Measurements from ENCODE around the gene BSX.
A peak's percentile ranks its signal among the peaks of the same experiment; 100 is the strongest.

The BSX gene

DNA sequence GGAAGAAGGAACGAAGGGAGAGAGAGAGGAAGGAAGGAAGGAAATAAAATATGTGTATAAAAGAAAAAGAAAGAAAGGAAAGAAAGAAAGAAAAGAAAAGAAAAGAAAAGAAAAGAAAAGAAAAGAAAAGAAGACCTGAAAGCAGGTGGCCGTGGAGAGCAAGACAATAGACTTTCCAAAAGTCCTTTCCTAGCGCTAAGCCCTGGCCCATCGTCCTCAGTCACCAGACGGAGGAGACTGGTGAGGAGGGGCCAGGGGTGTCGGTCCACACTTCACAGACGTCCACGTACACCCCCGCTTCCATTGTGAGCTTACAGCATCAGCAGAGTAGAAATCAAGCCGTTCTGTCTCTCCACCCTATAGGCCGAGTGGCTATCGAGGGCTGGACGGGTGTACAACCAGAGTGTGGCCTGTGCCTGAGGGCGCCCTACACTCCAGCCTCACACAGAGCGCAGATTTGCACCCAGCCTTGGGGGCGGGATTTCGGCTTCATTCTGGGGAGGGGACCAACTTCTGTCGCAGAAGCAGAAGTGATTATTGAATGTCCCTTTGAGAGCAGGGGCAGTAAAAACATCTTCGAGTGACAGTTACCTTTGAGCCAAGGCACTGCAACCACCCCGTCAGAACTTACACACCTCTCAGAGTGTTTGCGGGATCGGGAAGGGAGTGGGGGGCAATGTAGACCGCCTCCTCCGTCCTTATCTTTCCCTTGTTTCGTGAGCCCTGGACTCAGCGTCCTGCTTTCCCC, 2.0 kb upstream of the BSX start:
- Histone ChIP-seq H3K9ac (ENCODE audit: low read length) (no peak overlapping the region), H3K4me1 (ENCODE audit: control insufficient read depth, low read depth, low read length) (peaks cover 15% of the 10 kb centered on the region), H3K27ac (ENCODE audit: low read length) (no peak overlapping the region), H3K27me3 (ENCODE audit: control insufficient read depth, insufficient read depth, low read length) (peaks cover 96% of the 10 kb centered on the region), H3K9me3 (ENCODE audit: control insufficient read depth, low read depth, low read length) (no peaks in the 10 kb centered on the region), H3K4me3 (ENCODE audit: low read length) (peak overlapping the region; percentile 72), H3K36me3 (ENCODE audit: control insufficient read depth, low read depth, low read length) (no peaks in the 10 kb centered on the region)

DNA sequence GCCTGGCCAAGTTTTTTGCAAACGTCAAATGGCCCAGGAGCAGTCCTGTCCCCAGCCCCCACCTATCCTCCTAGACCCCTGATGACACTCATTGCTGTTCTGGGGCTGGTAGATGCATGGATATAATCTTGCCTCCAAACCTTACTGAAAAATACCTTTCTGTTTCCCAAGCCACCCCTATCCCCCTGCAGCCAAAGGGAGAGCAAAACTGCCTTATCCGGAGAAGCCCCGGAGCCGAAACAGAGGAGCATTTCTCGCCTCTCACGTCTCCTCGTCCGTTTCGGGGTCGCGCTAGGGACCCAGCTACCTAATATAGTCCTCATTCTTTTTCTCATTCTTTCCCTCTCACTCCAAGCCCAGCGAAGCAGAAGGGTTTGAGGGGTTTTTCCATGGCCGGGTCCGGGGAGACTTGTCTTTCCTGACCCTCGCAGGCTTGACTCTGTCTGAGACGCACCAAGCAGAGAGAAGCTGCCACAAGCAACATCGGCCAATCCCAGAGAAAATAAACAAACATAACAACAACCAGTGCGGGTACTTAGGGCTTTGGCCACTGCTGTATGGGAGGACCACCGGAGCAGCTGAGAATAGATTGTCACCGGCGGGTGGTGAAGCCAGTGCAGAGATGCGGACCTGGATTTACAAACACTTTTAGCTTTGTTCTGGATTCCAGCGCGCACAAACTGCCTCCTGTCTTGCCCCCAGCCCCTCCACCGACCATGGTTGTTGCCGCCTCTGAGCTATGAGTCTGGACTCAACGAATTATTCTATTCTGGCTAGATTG, 1.6 kb downstream of the BSX start:
- Histone ChIP-seq H3K27me3 (ENCODE audit: control insufficient read depth, insufficient read depth, low read length) (peaks cover 100% of the 10 kb centered on the region), H3K9me3 (ENCODE audit: control insufficient read depth, low read depth, low read length) (peaks cover 5% of the 10 kb centered on the region)

DNA sequence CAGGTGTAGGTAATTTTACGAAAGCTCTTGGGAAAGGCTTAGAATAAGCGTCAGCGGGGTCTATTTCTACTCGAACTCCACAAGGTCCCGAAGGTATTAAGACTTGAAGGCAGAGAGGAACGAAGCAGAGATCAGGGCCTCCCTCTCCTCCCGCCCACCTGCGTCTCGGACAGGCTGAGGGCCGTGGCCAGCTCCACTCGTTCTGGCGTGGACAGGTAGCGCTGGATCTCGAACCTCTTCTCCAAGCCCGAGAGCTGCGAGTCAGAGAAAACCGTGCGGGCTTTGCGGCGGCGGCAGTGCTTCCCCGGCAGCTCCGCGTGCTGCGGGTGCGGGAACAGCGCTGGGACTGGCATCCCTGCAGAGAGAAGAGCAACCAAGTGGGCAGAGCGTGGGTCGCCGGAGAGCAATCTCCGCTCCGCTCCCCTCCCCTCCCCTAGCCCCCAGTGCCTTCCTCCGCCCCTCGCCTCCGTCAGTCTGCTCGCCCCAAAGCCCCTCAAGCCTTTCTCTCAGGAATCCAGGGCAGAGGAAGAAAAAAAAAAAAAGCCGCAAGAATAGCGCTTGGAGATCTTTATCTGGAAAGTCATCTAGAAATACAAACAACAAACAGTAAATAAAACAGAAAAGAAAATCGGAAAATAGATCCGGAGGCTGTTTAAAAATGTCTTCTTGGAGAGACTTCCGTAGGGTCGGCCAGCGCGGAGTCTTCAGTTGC, 2.4 kb downstream of the BSX start:
- H3K4me1 ChIP-seq (ENCODE audit: control insufficient read depth, low read depth, low read length): peaks cover 15% of the 10 kb centered on the region
- H3K27ac ChIP-seq (ENCODE audit: low read length): no peak overlapping the region
- H3K27me3 ChIP-seq (ENCODE audit: control insufficient read depth, insufficient read depth, low read length): peaks cover 100% of the 10 kb centered on the region
- H3K36me3 ChIP-seq (ENCODE audit: control insufficient read depth, low read depth, low read length): no peaks in the 10 kb centered on the region
- peak overlapping the region; percentile 18 for H3K4me3 ChIP-seq (ENCODE audit: low read length)
- H3K9me3 ChIP-seq (ENCODE audit: control insufficient read depth, low read depth, low read length): peaks cover 5% of the 10 kb centered on the region
- no peak overlapping the region for H3K9ac ChIP-seq (ENCODE audit: low read length)

More for the DNA sequence above, 1.6 kb downstream of the BSX start:
- Histone ChIP-seq H3K4me3 (ENCODE audit: low read length) (peak overlapping the region; percentile 18), H3K9ac (ENCODE audit: low read length) (no peak overlapping the region), H3K36me3 (ENCODE audit: control insufficient read depth, low read depth, low read length) (no peaks in the 10 kb centered on the region), H3K4me1 (ENCODE audit: control insufficient read depth, low read depth, low read length) (peaks cover 15% of the 10 kb centered on the region), H3K27ac (ENCODE audit: low read length) (no peak overlapping the region)

DNA sequence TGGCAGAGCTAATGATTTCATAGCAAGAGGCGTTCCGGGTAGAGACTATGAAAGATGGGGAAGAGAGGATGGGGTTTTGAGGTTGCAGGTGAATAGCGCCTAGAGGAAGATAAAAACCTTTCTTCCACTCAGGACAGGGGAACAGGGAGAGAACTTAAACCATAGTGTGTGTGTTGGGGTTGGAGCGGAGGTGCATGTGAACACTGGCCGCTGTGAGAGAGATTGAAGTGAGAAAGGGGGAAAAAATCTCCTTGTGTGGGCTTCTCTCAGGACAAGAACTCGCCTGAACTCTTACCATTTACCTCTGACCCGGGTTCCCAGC, 3.4 kb downstream of the BSX start:
- Histone ChIP-seq H3K4me3 (ENCODE audit: low read length) (no peak overlapping the region), H3K27me3 (ENCODE audit: control insufficient read depth, insufficient read depth, low read length) (peaks cover 100% of the 10 kb centered on the region), H3K9ac (ENCODE audit: low read length) (no peak overlapping the region), H3K36me3 (ENCODE audit: control insufficient read depth, low read depth, low read length) (no peaks in the 10 kb centered on the region), H3K4me1 (ENCODE audit: control insufficient read depth, low read depth, low read length) (peaks cover 15% of the 10 kb centered on the region), H3K27ac (ENCODE audit: low read length) (no peak overlapping the region), H3K9me3 (ENCODE audit: control insufficient read depth, low read depth, low read length) (peaks cover 5% of the 10 kb centered on the region)

DNA sequence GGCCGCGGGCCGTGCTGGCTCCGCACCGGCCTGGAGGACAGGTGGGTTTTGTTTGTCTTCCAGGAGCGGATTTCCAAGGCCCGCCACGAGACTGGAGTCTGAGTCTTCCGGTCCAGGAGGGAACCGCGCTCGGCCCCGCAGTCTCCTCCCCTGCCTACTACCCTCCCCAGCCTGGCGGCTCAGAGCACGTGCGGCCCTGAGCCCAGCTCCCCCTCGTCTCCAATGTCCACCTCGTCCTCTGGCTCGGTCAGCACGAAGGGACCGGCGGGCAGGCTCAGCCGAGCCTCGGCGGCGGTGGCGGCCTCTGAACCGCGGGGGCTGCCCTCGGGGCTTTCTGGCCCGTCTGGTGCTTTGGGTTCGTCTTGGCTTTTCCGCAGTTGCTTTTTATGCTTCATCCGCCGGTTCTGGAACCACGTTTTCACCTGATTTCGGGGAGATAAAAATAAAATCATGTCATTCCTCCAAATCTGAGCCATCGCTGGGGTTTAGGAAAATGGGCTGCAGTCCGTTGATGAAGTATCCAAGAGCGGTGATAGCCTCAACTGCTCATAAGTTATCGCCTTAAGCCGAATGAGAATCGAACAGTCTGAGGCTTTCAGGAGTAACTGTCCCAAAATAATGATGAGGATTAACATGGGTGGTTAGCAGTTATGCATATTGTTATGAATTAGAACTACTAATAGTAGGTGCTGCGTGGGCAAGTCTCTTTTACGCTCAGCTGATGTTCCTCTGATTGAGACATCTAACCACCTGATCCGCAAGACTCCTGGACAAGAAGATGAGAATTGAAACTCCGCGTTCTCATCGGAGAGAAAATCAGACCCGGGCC, 4.0 kb downstream of the BSX start:
- peaks cover 100% of the 10 kb centered on the region for H3K27me3 ChIP-seq (ENCODE audit: control insufficient read depth, insufficient read depth, low read length)
- H3K9ac ChIP-seq (ENCODE audit: low read length): peak overlapping the region; percentile 37
- H3K4me3 ChIP-seq (ENCODE audit: low read length): peak overlapping the region; percentile 71
- peaks cover 15% of the 10 kb centered on the region for H3K4me1 ChIP-seq (ENCODE audit: control insufficient read depth, low read depth, low read length)
- H3K27ac ChIP-seq (ENCODE audit: low read length): no peak overlapping the region
- peaks cover 5% of the 10 kb centered on the region for H3K9me3 ChIP-seq (ENCODE audit: control insufficient read depth, low read depth, low read length)
- H3K36me3 ChIP-seq (ENCODE audit: control insufficient read depth, low read depth, low read length): no peaks in the 10 kb centered on the region

DNA sequence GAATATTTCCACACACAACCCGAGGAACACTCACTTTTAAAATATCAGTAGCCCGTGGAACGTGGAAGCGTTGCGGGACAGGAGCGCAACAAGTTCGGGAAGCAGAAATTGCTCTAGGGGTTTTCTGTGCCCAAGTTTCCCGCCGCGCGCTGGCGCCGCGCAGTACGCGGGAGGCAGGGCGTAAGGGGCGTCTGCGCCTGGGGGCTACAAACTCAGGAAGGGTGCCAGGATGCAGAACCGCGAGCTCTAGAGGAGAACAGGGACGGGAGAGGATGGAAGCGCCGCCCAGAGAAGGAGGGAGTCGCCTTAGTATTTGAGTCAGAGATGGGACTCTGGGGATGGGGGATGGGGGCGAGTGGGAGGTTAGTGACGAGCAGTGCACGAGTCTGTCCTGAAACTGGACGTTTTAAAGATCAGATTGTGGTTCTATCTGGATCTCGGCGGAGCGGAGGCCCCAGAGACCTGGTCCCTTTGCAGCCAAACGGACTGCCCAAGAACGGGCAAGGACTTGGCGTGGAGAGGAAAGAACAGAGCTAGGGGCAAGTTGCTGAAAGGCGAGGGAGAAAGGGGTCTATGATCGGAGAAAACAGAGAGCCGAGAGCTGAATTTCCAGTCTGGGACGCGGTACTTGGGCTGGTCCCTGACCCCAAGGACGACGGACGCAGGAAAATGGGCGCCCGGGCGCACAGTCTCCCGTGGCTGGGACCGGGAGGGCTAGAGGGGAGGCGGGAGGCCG, 4.7 kb downstream of the BSX start:
- no peaks in the 10 kb centered on the region for H3K36me3 ChIP-seq (ENCODE audit: control insufficient read depth, low read depth, low read length)
- H3K4me3 ChIP-seq (ENCODE audit: low read length): peak overlapping the region; percentile 71
- peaks cover 11% of the 10 kb centered on the region for H3K4me1 ChIP-seq (ENCODE audit: control insufficient read depth, low read depth, low read length)
- H3K9ac ChIP-seq (ENCODE audit: low read length): peak overlapping the region; percentile 37
- H3K27me3 ChIP-seq (ENCODE audit: control insufficient read depth, insufficient read depth, low read length): peaks cover 97% of the 10 kb centered on the region
- H3K27ac ChIP-seq (ENCODE audit: low read length): no peak overlapping the region
- H3K9me3 ChIP-seq (ENCODE audit: control insufficient read depth, low read depth, low read length): peaks cover 5% of the 10 kb centered on the region

DNA sequence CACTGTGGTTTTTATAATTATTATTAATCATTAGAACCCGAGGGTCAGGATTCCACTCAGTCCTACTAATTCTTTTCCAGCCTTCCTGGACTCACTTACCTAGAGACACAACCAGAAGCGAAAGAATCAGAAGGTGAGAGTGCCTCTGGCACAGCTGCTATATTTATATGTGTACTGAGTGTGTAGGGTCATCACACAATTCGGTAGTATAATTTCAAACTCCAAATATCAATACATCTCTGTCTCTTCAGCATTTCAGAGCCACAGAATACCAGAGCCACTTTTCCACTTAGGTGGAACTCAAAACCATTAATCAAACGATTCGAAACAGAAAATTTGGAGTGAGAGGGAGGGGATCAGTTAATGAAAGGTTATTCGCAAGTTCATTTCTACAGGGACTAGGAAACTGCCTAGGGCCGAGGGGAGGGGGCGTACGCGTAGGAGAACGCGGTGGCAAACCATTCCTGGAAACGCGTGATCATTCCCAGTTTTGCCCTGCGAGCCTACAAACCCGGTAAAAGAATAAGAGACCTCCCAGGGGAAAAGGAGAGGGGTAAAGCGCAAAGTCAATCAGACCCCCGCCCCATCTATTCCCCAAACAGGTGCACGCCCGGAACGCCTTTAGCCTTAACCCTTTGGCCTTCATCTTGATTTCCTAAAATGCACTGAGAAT, 5.4 kb downstream of the BSX start:
- H3K9ac ChIP-seq (ENCODE audit: low read length): no peak overlapping the region
- no peaks in the 10 kb centered on the region for H3K36me3 ChIP-seq (ENCODE audit: control insufficient read depth, low read depth, low read length)
- H3K4me1 ChIP-seq (ENCODE audit: control insufficient read depth, low read depth, low read length): peaks cover 11% of the 10 kb centered on the region
- peaks cover 90% of the 10 kb centered on the region for H3K27me3 ChIP-seq (ENCODE audit: control insufficient read depth, insufficient read depth, low read length)
- no peak overlapping the region for H3K27ac ChIP-seq (ENCODE audit: low read length)
- H3K4me3 ChIP-seq (ENCODE audit: low read length): peak overlapping the region; percentile 71
- peaks cover 5% of the 10 kb centered on the region for H3K9me3 ChIP-seq (ENCODE audit: control insufficient read depth, low read depth, low read length)

DNA sequence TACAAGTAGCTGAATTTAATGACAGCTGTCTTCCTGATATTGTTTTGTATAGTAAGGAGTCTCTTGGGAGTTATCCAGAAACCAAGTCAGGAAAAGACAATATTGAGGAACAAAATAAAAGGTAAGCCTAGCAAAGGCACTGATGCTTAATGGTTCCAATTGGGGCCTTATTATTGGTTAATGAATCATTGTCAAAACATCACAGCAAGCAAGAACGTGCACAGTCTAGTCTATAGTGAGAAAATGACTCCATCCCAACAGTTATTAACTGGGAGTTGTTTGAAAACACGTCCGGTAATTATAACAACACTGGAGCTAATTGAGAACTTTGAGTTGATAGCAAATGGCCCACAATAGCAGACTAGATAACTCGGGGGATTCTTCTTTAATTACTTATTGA, 17.7 kb downstream of the BSX start:
- H3K27me3 ChIP-seq (ENCODE audit: control insufficient read depth, insufficient read depth, low read length): peaks cover 6% of the 10 kb centered on the region
- H3K9me3 ChIP-seq (ENCODE audit: control insufficient read depth, low read depth, low read length): no peaks in the 10 kb centered on the region
- H3K4me1 ChIP-seq (ENCODE audit: control insufficient read depth, low read depth, low read length): no peaks in the 10 kb centered on the region
- H3K4me3 ChIP-seq (ENCODE audit: low read length): no peak overlapping the region
- H3K36me3 ChIP-seq (ENCODE audit: control insufficient read depth, low read depth, low read length): no peaks in the 10 kb centered on the region
- H3K27ac ChIP-seq (ENCODE audit: low read length): no peak overlapping the region
- H3K9ac ChIP-seq (ENCODE audit: low read length): no peak overlapping the region

DNA sequence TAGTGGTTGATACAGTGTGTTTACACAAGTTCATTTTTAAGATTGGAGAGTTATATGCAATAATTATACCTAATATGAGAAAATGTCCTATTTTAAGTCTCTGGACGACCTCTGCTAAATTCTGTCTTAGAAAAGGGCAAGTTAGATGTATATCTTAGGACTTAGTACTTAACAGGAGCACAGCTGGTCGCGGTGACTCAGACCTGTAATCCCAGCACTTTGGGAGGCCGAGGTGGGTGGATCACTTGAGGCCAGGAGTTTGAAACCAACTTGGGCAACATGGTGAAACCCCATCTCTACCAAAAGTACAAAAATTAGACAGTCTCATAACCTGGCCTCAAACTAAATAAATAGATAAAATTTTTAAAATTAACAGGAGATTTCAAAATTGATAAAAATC, 27.2 kb downstream of the BSX start:
- Histone ChIP-seq H3K27me3 (ENCODE audit: control insufficient read depth, insufficient read depth, low read length) (no peaks in the 10 kb centered on the region), H3K4me1 (ENCODE audit: control insufficient read depth, low read depth, low read length) (peaks cover 9% of the 10 kb centered on the region), H3K36me3 (ENCODE audit: control insufficient read depth, low read depth, low read length) (no peaks in the 10 kb centered on the region), H3K27ac (ENCODE audit: low read length) (no peak overlapping the region), H3K9ac (ENCODE audit: low read length) (no peak overlapping the region), H3K4me3 (ENCODE audit: low read length) (no peak overlapping the region), H3K9me3 (ENCODE audit: control insufficient read depth, low read depth, low read length) (no peaks in the 10 kb centered on the region)

DNA sequence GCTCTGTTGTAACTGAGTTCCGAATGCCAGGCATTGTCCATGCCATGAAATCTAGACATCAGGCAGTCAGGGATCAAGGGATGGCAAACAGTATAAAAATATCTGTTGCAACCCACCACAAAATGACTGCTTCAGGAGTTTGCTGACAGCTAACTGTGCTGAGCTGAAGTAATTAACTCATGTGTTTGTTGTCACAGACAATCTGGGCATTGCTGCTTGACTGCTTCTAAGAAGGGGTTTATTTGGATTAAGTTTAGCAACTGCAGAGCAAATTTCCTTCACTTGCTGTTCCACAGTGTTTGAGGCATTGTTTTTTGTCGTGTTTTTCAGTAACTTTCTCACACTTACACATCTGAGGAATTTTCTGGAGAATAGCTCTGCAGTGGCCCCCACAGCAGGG, 30.4 kb downstream of the BSX start:
- Histone ChIP-seq H3K4me1 (ENCODE audit: control insufficient read depth, low read depth, low read length) (peaks cover 9% of the 10 kb centered on the region), H3K9me3 (ENCODE audit: control insufficient read depth, low read depth, low read length) (no peaks in the 10 kb centered on the region), H3K27ac (ENCODE audit: low read length) (no peak overlapping the region), H3K36me3 (ENCODE audit: control insufficient read depth, low read depth, low read length) (no peaks in the 10 kb centered on the region), H3K27me3 (ENCODE audit: control insufficient read depth, insufficient read depth, low read length) (peaks cover 6% of the 10 kb centered on the region), H3K4me3 (ENCODE audit: low read length) (no peak overlapping the region), H3K9ac (ENCODE audit: low read length) (no peak overlapping the region)

All from iPS-18a (cell line).